Ishikawa (cell line): ENCODE data around the gene CER1.

Source experiments
- CEBPB ChIP-seq: IDR thresholded peaks from 2 replicates; pipeline ENCODE4 v1.6.1; 2012
- CREB1 ChIP-seq: IDR thresholded peaks from 2 replicates; pipeline ENCODE4 v1.6.1; 2012; ENCODE audit warnings: low read depth
- EGR1 ChIP-seq: IDR thresholded peaks from 2 replicates; pipeline ENCODE4 v1.6.1; 2012
- EP300 ChIP-seq: IDR thresholded peaks from 2 replicates; pipeline ENCODE4 v1.6.1; 2012; ENCODE audit warnings: borderline replicate concordance
- FOXM1 ChIP-seq: IDR thresholded peaks from 2 replicates; pipeline ENCODE4 v1.6.1; 2012; ENCODE audit warnings: low read depth, borderline replicate concordance
- NFIC ChIP-seq: IDR thresholded peaks from 2 replicates; pipeline ENCODE4 v1.6.1; 2012
- RAD21 ChIP-seq: IDR thresholded peaks from 2 replicates; pipeline ENCODE4 v1.6.1; 2012; ENCODE audit warnings: low read depth
- TAF1 ChIP-seq: IDR thresholded peaks from 2 replicates; pipeline ENCODE4 v1.6.1; 2012; ENCODE audit warnings: low read depth, mild to moderate bottlenecking
- TEAD4 ChIP-seq: IDR thresholded peaks from 2 replicates; pipeline ENCODE4 v1.6.1; 2012
- YY1 ChIP-seq: IDR thresholded peaks from 2 replicates; pipeline ENCODE4 v1.6.1; 2012; ENCODE audit warnings: low read depth
- ZBTB7A ChIP-seq: IDR thresholded peaks from 2 replicates; pipeline ENCODE4 v1.6.1; 2012; ENCODE audit warnings: low read depth
- TF ChIP-seq, protein P1 (sequence below): IDR thresholded peaks from 2 replicates; pipeline ENCODE4 v1.6.1; 2012
- TF ChIP-seq, protein P2 (sequence below): IDR thresholded peaks from 2 replicates; pipeline ENCODE4 v1.6.1; 2012; ENCODE audit warnings: low read depth, mild to moderate bottlenecking
- TF ChIP-seq, protein P3 (sequence below): IDR thresholded peaks from 2 replicates; pipeline ENCODE4 v1.6.1; 2012

DNA sequence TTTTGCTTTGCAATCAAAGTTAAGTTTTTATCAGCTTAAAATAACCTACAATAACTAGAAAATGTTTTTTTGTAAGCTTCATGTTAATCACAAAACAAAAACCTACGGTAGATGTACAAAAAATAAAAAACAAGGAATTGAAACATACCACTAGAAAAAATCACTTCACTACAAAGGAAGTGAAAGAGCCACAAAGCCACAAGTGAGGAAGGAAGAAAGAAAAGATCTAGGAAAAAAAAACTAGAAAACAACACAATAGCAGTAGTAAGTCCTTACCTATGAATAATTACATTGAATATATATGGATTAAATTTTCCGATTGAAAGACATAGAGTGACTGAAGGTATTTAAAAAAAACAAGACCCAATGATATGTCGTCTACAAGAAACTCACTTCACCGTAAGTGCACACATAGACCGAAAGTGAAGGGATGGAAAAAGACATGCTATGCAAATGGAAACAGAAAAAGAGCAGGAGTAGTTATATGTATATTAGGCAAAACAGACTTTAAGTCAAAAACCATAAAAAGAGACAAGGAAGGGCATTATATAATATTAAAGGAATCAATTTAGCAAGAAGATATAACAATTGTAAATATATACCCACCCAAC is 15.9 kb downstream of the CER1 start:
- TF ChIP-seq TAF1 (no peak), YY1 (no peak), EGR1 (no peak), CREB1 (no peak), FOXM1 (no peak), EP300 (no peak), ZBTB7A (no peak), CEBPB (no peak), TEAD4 (no peak), RAD21 (no peak), NFIC (no peak)
- TF ChIP-seq, protein P1, sequence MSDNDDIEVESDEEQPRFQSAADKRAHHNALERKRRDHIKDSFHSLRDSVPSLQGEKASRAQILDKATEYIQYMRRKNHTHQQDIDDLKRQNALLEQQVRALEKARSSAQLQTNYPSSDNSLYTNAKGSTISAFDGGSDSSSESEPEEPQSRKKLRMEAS, result no peak
- TF ChIP-seq, protein P2, sequence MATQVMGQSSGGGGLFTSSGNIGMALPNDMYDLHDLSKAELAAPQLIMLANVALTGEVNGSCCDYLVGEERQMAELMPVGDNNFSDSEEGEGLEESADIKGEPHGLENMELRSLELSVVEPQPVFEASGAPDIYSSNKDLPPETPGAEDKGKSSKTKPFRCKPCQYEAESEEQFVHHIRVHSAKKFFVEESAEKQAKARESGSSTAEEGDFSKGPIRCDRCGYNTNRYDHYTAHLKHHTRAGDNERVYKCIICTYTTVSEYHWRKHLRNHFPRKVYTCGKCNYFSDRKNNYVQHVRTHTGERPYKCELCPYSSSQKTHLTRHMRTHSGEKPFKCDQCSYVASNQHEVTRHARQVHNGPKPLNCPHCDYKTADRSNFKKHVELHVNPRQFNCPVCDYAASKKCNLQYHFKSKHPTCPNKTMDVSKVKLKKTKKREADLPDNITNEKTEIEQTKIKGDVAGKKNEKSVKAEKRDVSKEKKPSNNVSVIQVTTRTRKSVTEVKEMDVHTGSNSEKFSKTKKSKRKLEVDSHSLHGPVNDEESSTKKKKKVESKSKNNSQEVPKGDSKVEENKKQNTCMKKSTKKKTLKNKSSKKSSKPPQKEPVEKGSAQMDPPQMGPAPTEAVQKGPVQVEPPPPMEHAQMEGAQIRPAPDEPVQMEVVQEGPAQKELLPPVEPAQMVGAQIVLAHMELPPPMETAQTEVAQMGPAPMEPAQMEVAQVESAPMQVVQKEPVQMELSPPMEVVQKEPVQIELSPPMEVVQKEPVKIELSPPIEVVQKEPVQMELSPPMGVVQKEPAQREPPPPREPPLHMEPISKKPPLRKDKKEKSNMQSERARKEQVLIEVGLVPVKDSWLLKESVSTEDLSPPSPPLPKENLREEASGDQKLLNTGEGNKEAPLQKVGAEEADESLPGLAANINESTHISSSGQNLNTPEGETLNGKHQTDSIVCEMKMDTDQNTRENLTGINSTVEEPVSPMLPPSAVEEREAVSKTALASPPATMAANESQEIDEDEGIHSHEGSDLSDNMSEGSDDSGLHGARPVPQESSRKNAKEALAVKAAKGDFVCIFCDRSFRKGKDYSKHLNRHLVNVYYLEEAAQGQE, result no peak
- TF ChIP-seq, protein P3, sequence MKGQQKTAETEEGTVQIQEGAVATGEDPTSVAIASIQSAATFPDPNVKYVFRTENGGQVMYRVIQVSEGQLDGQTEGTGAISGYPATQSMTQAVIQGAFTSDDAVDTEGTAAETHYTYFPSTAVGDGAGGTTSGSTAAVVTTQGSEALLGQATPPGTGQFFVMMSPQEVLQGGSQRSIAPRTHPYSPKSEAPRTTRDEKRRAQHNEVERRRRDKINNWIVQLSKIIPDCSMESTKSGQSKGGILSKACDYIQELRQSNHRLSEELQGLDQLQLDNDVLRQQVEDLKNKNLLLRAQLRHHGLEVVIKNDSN, result no peak
